Thoracic aorta (tissue), 2 donors: Measurements from ENCODE around the gene GSTM3. TPM values are rescaled to one million over a fixed set of nuclear protein-coding genes. Genes with fewer than 3 reads are reported as not detected.

Experiments used
- ATAC-seq: fragments of 150-250 bp; one replicate; pipeline ENCODE4 v1.8.0; 2017; ENCODE audit warnings: low read depth; ENCODE audit not compliant: insufficient number of reproducible peaks, low FRiP score
- DNase-seq: peaks from one replicate; pipeline ENCODE4 v3.0.0-alpha.2; 2020; ENCODE audit warnings: low spot score
- H3K27ac ChIP-seq, 2 donors: fragments of 200-600 bp; sonication (generic); 1 replicate in 1 of 2; 2 replicates in 1 of 2; pipeline ENCODE4 v1.5.1; 2016; ENCODE audit warnings: mild to moderate bottlenecking in 2 of 2, moderate library complexity in 2 of 2
- H3K27me3 ChIP-seq: fragments of 200-600 bp; sonication (generic); replicated peaks from 2 replicates; pipeline ENCODE4 v1.6.0; 2016; ENCODE audit warnings: mild to moderate bottlenecking; ENCODE audit not compliant: insufficient read depth
- H3K36me3 ChIP-seq: fragments of 200-600 bp; sonication (generic); one replicate; pipeline ENCODE4 v1.5.1; 2016
- H3K4me1 ChIP-seq, 2 donors: fragments of 200-600 bp; sonication (generic); 1 replicate in 1 of 2; 2 replicates in 1 of 2; pipeline versions ENCODE4 v1.5.1 to v1.6.0; 2016; ENCODE audit warnings: low read depth in 2 of 2, mild to moderate bottlenecking in 1 of 2; ENCODE audit not compliant: control insufficient read depth in 1 of 2
- H3K4me3 ChIP-seq: fragments of 200-600 bp; sonication (generic); 2 replicates; pipeline ENCODE4 v1.5.1; 2016; ENCODE audit warnings: mild to moderate bottlenecking
- H3K9me3 ChIP-seq: fragments of 200-600 bp; sonication (generic); 2 replicates; pipeline ENCODE4 v1.5.1; 2016
- CTCF ChIP-seq: fragments of 200-600 bp; sonication (generic); IDR thresholded peaks from one replicate; pipeline ENCODE4 v1.5.1; 2019; ENCODE audit warnings: antibody characterized with exemption
- total RNA-seq, 2 donors: library from RNA; depleted of rRNA; stranded (reverse); fragments of >200 nt; gene quantifications; one replicate each; pipeline versions ENCODE4 v1.1.0 to v1.2.3, GENCODE V29; 2016

The GSTM3 gene
- total RNA-seq, 2 donors from 2014 or later, result 33.1 to 68.6 TPM

- peak; percentile 24 for DNase-seq
- Histone ChIP-seq H3K9me3 (no peaks in the 10 kb centered on the region), H3K4me1 (peaks cover 5 to 14% of the 10 kb centered on the region in 2 donors), H3K36me3 (peaks cover 14% of the 10 kb centered on the region), H3K4me3 (peak overlapping the region; percentile 83), H3K27ac (peak overlapping the region; percentile 38 to 45), H3K27me3 (no peaks in the 10 kb centered on the region)
- no peak for TF ChIP-seq CTCF
- ATAC-seq, result peak; percentile 92
Observed at GRCh38 chr1:109739738-109740614, 862 bp downstream of the GSTM3 start.

- no peak for TF ChIP-seq CTCF
- no peak for ATAC-seq
- Histone ChIP-seq H3K4me1 (no peaks in the 10 kb centered on the region), H3K9me3 (no peaks in the 10 kb centered on the region), H3K4me3 (no peak overlapping the region), H3K27me3 (no peaks in the 10 kb centered on the region), H3K36me3 (peaks cover 14% of the 10 kb centered on the region), H3K27ac (no peak overlapping the region)
- DNase-seq, result no peak
Observed at GRCh38 chr1:109733236-109733870, 7.5 kb downstream of the GSTM3 start.

- no peak for TF ChIP-seq CTCF
- Histone ChIP-seq H3K27ac (no peak overlapping the region), H3K4me1 (no peaks in the 10 kb centered on the region), H3K4me3 (no peak overlapping the region), H3K27me3 (no peaks in the 10 kb centered on the region), H3K9me3 (no peaks in the 10 kb centered on the region), H3K36me3 (peaks cover 10% of the 10 kb centered on the region)
- ATAC-seq (no peak), DNase-seq (no peak)
Observed at GRCh38 chr1:109732390-109732881, 8.4 kb downstream of the GSTM3 start.

- Histone ChIP-seq H3K4me3 (no peak overlapping the region), H3K27me3 (no peaks in the 10 kb centered on the region), H3K9me3 (no peaks in the 10 kb centered on the region), H3K27ac (no peak overlapping the region), H3K4me1 (no peaks in the 10 kb centered on the region), H3K36me3 (no peaks in the 10 kb centered on the region)
- ATAC-seq (no peak), DNase-seq (no peak)
- no peak for TF ChIP-seq CTCF
Observed at GRCh38 chr1:109730666-109731065, 10.2 kb downstream of the GSTM3 start.

- no peak for DNase-seq
Observed at GRCh38 chr1:109728870-109729269, 12.0 kb downstream of the GSTM3 start.

More at GRCh38 chr1:109728870-109729269, 12.0 kb downstream of the GSTM3 start:
- Histone ChIP-seq H3K27me3 (no peaks in the 10 kb centered on the region), H3K4me1 (no peaks in the 10 kb centered on the region), H3K27ac (no peak overlapping the region), H3K4me3 (no peak overlapping the region), H3K9me3 (no peaks in the 10 kb centered on the region), H3K36me3 (no peaks in the 10 kb centered on the region)
- no peak for TF ChIP-seq CTCF
- ATAC-seq, result no peak
